ENCODE measurements around the gene OR51B4.

The OR51B4 gene

DNA sequence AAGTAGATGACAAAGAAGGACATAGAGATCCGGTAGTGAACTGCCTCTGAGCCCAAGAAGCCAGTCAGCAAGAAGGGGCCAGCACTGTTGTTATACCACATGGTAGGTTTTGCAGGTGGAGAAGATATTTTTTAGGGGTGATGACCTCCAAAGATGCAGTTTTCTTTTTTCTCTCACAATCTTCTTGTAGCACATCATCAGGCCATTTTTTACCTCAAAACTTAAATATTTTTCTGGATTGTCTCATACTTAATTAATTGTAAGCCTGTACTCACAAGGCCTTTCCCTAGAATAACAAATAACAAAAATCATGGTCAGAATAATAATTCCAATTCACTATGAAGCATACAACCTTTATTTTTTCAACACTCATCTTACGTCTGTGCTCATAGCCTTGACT lies at the start of gene OR51B4:
OR51B4 (minus strand) TSS at position 101 of the 400 bp plus-strand sequence; CDS start at position 101, 0 bp downstream.
- Histone ChIP-seq H3K9me3 (ENCODE audit: severe bottlenecking) (no peaks in the 10 kb centered on the region), H3K36me3 (no peaks in the 10 kb centered on the region), H3K27ac (no peak within 1 kb of the TSS), H3K27me3 (ENCODE audit: insufficient read depth, low read depth, severe bottlenecking) (peaks cover 79% of the 10 kb centered on the region), H3K4me3 (ENCODE audit: low read depth, low read length) (no peak within 1 kb of the TSS)
- TF ChIP-seq, protein P1, sequence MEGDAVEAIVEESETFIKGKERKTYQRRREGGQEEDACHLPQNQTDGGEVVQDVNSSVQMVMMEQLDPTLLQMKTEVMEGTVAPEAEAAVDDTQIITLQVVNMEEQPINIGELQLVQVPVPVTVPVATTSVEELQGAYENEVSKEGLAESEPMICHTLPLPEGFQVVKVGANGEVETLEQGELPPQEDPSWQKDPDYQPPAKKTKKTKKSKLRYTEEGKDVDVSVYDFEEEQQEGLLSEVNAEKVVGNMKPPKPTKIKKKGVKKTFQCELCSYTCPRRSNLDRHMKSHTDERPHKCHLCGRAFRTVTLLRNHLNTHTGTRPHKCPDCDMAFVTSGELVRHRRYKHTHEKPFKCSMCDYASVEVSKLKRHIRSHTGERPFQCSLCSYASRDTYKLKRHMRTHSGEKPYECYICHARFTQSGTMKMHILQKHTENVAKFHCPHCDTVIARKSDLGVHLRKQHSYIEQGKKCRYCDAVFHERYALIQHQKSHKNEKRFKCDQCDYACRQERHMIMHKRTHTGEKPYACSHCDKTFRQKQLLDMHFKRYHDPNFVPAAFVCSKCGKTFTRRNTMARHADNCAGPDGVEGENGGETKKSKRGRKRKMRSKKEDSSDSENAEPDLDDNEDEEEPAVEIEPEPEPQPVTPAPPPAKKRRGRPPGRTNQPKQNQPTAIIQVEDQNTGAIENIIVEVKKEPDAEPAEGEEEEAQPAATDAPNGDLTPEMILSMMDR (IDR thresholded peaks at IDR 0.05; ENCODE audit: low read depth, low read length) = no peak
- no peak for DNase-seq

DNA sequence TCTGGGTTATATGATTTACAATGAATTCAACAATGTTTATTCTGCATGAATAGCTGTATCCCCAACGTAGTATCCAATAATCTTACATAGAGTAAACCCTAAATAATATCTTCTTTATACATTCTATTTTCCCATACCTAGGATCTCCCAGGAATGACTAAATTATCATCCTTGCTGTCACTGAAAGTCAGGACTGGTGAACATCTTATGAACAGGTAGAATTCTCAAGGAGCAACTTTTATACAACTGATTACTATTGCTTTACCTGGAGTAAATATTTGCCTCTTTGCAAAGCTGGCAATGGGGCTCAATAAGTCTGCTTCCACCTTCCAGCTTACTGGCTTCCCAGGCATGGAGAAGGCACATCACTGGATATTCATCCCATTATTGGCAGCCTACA lies 49.5 kb upstream of the OR51B4 start, which contains the start of gene OR51B6:
OR51B6 (plus strand) TSS at position 301 of the 400 bp plus-strand sequence; CDS start at position 301, 0 bp downstream.
- Histone ChIP-seq H3K36me3 (no peaks in the 10 kb centered on the region), H3K27me3 (ENCODE audit: insufficient read depth, low read depth, severe bottlenecking) (peaks cover 45% of the 10 kb centered on the region), H3K9me3 (ENCODE audit: severe bottlenecking) (no peaks in the 10 kb centered on the region), H3K27ac (no peak within 1 kb of the TSS), H3K4me3 (ENCODE audit: low read depth, low read length) (no peak within 1 kb of the TSS)
- TF ChIP-seq, protein P1 (IDR thresholded peaks at IDR 0.05; ENCODE audit: low read depth, low read length) = no peak
- DNase-seq = no peak

GRCh38 chr11:5349550-5349949 lies 47.8 kb upstream of the OR51B4 start:
- Histone ChIP-seq H3K9me3 (ENCODE audit: severe bottlenecking) (no peaks in the 10 kb centered on the region), H3K27ac (no peak overlapping the region), H3K4me3 (ENCODE audit: low read depth, low read length) (no peak overlapping the region), H3K27me3 (ENCODE audit: insufficient read depth, low read depth, severe bottlenecking) (peaks cover 42% of the 10 kb centered on the region), H3K36me3 (no peaks in the 10 kb centered on the region)
- DNase-seq = no peak
- TF ChIP-seq, protein P1 (IDR thresholded peaks at IDR 0.05; ENCODE audit: low read depth, low read length) = no peak

- TF ChIP-seq, protein P1 (IDR thresholded peaks at IDR 0.05; ENCODE audit: low read depth, low read length) = no peak
- DNase-seq = no peak
- Histone ChIP-seq H3K36me3 (no peaks in the 10 kb centered on the region), H3K27ac (no peak overlapping the region), H3K4me3 (ENCODE audit: low read depth, low read length) (no peak overlapping the region), H3K9me3 (ENCODE audit: severe bottlenecking) (no peaks in the 10 kb centered on the region), H3K27me3 (ENCODE audit: insufficient read depth, low read depth, severe bottlenecking) (peaks cover 35% of the 10 kb centered on the region)
Measured at GRCh38 chr11:5348551-5349194, 46.9 kb upstream of the OR51B4 start.

GRCh38 chr11:5345831-5346230 lies 44.1 kb upstream of the OR51B4 start:
- Histone ChIP-seq H3K36me3 (no peaks in the 10 kb centered on the region), H3K27ac (no peak overlapping the region)

More at GRCh38 chr11:5345831-5346230, 44.1 kb upstream of the OR51B4 start:
- DNase-seq = no peak
- H3K4me3 ChIP-seq (ENCODE audit: low read depth, low read length) = no peak overlapping the region
- peaks cover 49% of the 10 kb centered on the region for H3K27me3 ChIP-seq (ENCODE audit: insufficient read depth, low read depth, severe bottlenecking)
- TF ChIP-seq, protein P1 (IDR thresholded peaks at IDR 0.05; ENCODE audit: low read depth, low read length) = no peak
- H3K9me3 ChIP-seq (ENCODE audit: severe bottlenecking) = no peaks in the 10 kb centered on the region
